ENCODE measurements around the gene ARHGEF17.

ARHGEF17 gene

GRCh38 chr11:73361953-73362776, 54.1 kb downstream of the ARHGEF17 start:
- DNase-seq, result no peak

GRCh38 chr11:73363147-73363546, 55.1 kb downstream of the ARHGEF17 start:
- no peak for DNase-seq

GRCh38 chr11:73365352-73366264, 57.5 kb downstream of the ARHGEF17 start:
- no peak for DNase-seq

- no peak for DNase-seq
Observed at GRCh38 chr11:73366265-73366610, 58.2 kb downstream of the ARHGEF17 start.

GRCh38 chr11:73366953-73367352, 58.9 kb downstream of the ARHGEF17 start:
- DNase-seq, result no peak

GRCh38 chr11:73367482-73368024, 59.5 kb downstream of the ARHGEF17 start:
- DNase-seq, result no peak

- peak; percentile 24 for DNase-seq
Observed at GRCh38 chr11:73372375-73372993, 64.4 kb downstream of the ARHGEF17 start.

GRCh38 chr11:73374151-73374550, 66.1 kb downstream of the ARHGEF17 start:
- DNase-seq, result peak; percentile 91

- no peak for DNase-seq
Observed at GRCh38 chr11:73375830-73376159, 67.7 kb downstream of the ARHGEF17 start.

- DNase-seq, result peak; percentile 96
Observed at GRCh38 chr11:73376160-73376802, 68.2 kb downstream of the ARHGEF17 start, which contains the start of gene RELT. Gene RELT, plus strand, starts transcription at chr11:73376399. Its CDS starts 12,738 bp downstream, at chr11:73389137.

GRCh38 chr11:73376803-73377629, 68.9 kb downstream of the ARHGEF17 start:
- peak; percentile 72 for DNase-seq

GRCh38 chr11:73379189-73379880, 71.3 kb downstream of the ARHGEF17 start:
- no peak for DNase-seq

- no peak for DNase-seq
Observed at GRCh38 chr11:73380331-73380730, 72.3 kb downstream of the ARHGEF17 start.

GRCh38 chr11:73380897-73381410, 72.9 kb downstream of the ARHGEF17 start:
- no peak for DNase-seq

GRCh38 chr11:73381589-73381988, 73.5 kb downstream of the ARHGEF17 start:
- DNase-seq, result no peak

- DNase-seq, result no peak
Observed at GRCh38 chr11:73382183-73382582, 74.1 kb downstream of the ARHGEF17 start.

- no peak for DNase-seq
Observed at GRCh38 chr11:73382747-73383146, 74.7 kb downstream of the ARHGEF17 start.

- DNase-seq, result peak; percentile 82
Observed at GRCh38 chr11:73383249-73384124, 75.4 kb downstream of the ARHGEF17 start.

GRCh38 chr11:73384125-73384441, 76.0 kb downstream of the ARHGEF17 start:
- no peak for DNase-seq

- no peak for DNase-seq
Observed at GRCh38 chr11:73384531-73384871, 76.4 kb downstream of the ARHGEF17 start.

Data from NCI-H69 (cell line).